Mesenchymal stem cell (in vitro differentiated cells and primary cell): ENCODE results near the gene PIWIL1.

Source experiments
- DNase-seq: peaks from one replicate; pipeline ENCODE4 v3.0.0-alpha.2; 2013
- H2AFZ ChIP-seq: one replicate; pipeline ENCODE4 v1.6.1; 2013; ENCODE audit warnings: low read depth, mild to moderate bottlenecking, control low read depth, inconsistent platforms, low read length, moderate library complexity
- H2AK5ac ChIP-seq: 2 replicates; pipeline ENCODE4 v1.6.1; 2013; ENCODE audit warnings: low read length, moderate library complexity, mild to moderate bottlenecking, inconsistent platforms; ENCODE audit not compliant: severe bottlenecking
- H2BK120ac ChIP-seq: one replicate; pipeline ENCODE4 v1.6.1; 2013; ENCODE audit warnings: low read depth, mild to moderate bottlenecking, inconsistent platforms, low read length, moderate library complexity
- H2BK12ac ChIP-seq, 2 experiments: one replicate each; pipeline ENCODE4 v1.6.1; 2013; ENCODE audit warnings: inconsistent platforms in 2 of 2, low read length in 2 of 2, mild to moderate bottlenecking in 2 of 2, moderate library complexity in 2 of 2, control low read depth in 1 of 2
- H2BK15ac ChIP-seq: one replicate; pipeline ENCODE4 v1.6.1; 2013; ENCODE audit warnings: mild to moderate bottlenecking, low read depth, inconsistent platforms; ENCODE audit not compliant: poor library complexity, severe bottlenecking
- H2BK5ac ChIP-seq: 2 replicates; pipeline ENCODE4 v1.6.1; 2013; ENCODE audit warnings: low read depth, mild to moderate bottlenecking, low read length, control low read depth, inconsistent platforms; ENCODE audit not compliant: poor library complexity, severe bottlenecking
- H3K14ac ChIP-seq, 2 experiments: one replicate each; pipeline ENCODE4 v1.6.1; 2013; ENCODE audit warnings: inconsistent platforms in 2 of 2, low read length in 2 of 2, control low read depth in 1 of 2, mild to moderate bottlenecking in 1 of 2, moderate library complexity in 1 of 2
- H3K18ac ChIP-seq, 2 experiments: one replicate each; pipeline ENCODE4 v1.6.1; 2013; ENCODE audit warnings: inconsistent platforms in 2 of 2, low read length in 2 of 2, control low read depth in 1 of 2, low read depth in 1 of 2, mild to moderate bottlenecking in 1 of 2
- H3K23ac ChIP-seq, 2 experiments: one replicate each; pipeline ENCODE4 v1.6.1; 2013; ENCODE audit warnings: inconsistent platforms in 2 of 2, low read length in 2 of 2, mild to moderate bottlenecking in 2 of 2, moderate library complexity in 2 of 2, control low read depth in 1 of 2
- H3K27ac ChIP-seq: 2 replicates; pipeline ENCODE4 v1.5.1; 2013; ENCODE audit warnings: mild to moderate bottlenecking, moderate library complexity, low read length, control low read depth, inconsistent platforms; ENCODE audit not compliant: poor library complexity, severe bottlenecking
- H3K27me3 ChIP-seq, 2 experiments: 2 replicates each; pipeline versions ENCODE4 v1.6.1 to v1.7.0; 2013; ENCODE audit warnings: low read length in 2 of 2, mild to moderate bottlenecking in 2 of 2, moderate library complexity in 2 of 2, control low read depth in 1 of 2, inconsistent platforms in 1 of 2; ENCODE audit not compliant: control insufficient read depth in 1 of 2, insufficient read depth in 1 of 2
- H3K36me3 ChIP-seq, 2 experiments: 2 replicates each; pipeline versions ENCODE4 v1.6.1 to v1.7.0; 2013; ENCODE audit warnings: low read length in 2 of 2, control low read depth in 1 of 2, inconsistent platforms in 1 of 2, low read depth in 1 of 2, mild to moderate bottlenecking in 1 of 2; ENCODE audit not compliant: insufficient read depth in 2 of 2, control insufficient read depth in 1 of 2
- H3K4ac ChIP-seq, 2 experiments: one replicate each; pipeline ENCODE4 v1.6.1; 2013; ENCODE audit warnings: inconsistent platforms in 2 of 2, low read length in 2 of 2, mild to moderate bottlenecking in 2 of 2, moderate library complexity in 2 of 2, control low read depth in 1 of 2, low read depth in 1 of 2
- H3K4me1 ChIP-seq: 2 replicates; pipeline ENCODE4 v1.6.1; 2013; ENCODE audit warnings: low read depth, low read length, control low read depth; ENCODE audit not compliant: control insufficient read depth, insufficient read depth
- H3K4me2 ChIP-seq: 2 replicates; pipeline ENCODE4 v1.6.1; 2013; ENCODE audit warnings: low read length, mild to moderate bottlenecking, inconsistent platforms; ENCODE audit not compliant: poor library complexity, severe bottlenecking
- H3K4me3 ChIP-seq, 2 experiments: 2 replicates each; pipeline versions ENCODE4 v1.5.1 to v1.7.0; 2013; ENCODE audit warnings: low read length in 2 of 2, mild to moderate bottlenecking in 2 of 2, control low read depth in 1 of 2, low read depth in 1 of 2; ENCODE audit not compliant: insufficient read depth in 1 of 2
- H3K79me1 ChIP-seq: replicated peaks from 2 replicates; pipeline ENCODE4 v1.6.1; 2013; ENCODE audit warnings: mild to moderate bottlenecking, control low read depth, low read length, inconsistent platforms; ENCODE audit not compliant: poor library complexity, severe bottlenecking
- H3K9ac ChIP-seq: 2 replicates; pipeline ENCODE4 v1.7.0; 2013; ENCODE audit warnings: mild to moderate bottlenecking, low read length, moderate library complexity
- H3K9me3 ChIP-seq: 2 replicates; pipeline ENCODE4 v1.7.0; 2013; ENCODE audit warnings: mild to moderate bottlenecking, low read length; ENCODE audit not compliant: control insufficient read depth
- H4K8ac ChIP-seq: one replicate; pipeline ENCODE4 v1.6.1; 2013; ENCODE audit warnings: inconsistent platforms, mild to moderate bottlenecking, low read length, moderate library complexity
- H4K91ac ChIP-seq: one replicate; pipeline ENCODE4 v1.6.1; 2013; ENCODE audit warnings: mild to moderate bottlenecking, low read length, inconsistent platforms
- WGBS: methylation state at CpG from one replicate; pipeline ENCODE4 v1.1.7; 2013; ENCODE audit warnings: mixed read lengths; 5-methylcytosine and 5-hydroxymethylcytosine counted together

PIWIL1 gene

DNA sequence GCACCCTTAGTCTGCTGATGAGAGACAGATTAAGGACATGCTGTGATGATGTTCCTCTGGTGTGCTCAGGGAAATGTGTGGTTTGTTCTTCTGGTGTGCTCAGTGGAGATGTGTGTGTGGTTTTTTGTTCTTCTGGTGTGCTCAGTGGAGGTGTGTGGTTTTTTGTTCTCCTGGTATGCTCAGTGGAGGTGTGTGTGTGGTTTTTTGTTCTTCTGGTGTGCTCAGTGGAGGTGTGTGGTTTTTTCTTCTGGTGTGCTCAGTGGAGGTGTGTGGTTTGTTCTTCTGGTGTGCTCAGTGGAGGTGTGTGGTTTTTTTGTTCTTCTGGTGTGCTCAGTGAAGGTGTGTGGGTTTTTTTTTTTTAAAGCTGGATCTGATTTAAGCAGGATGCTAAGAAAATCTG is 15.4 kb downstream of the PIWIL1 start:
- no peak overlapping the region for H3K4ac ChIP-seq
- no peak overlapping the region for H2BK12ac ChIP-seq
- H3K23ac ChIP-seq, result no peak overlapping the region
- no peak overlapping the region for H3K4me3 ChIP-seq
- no peaks in the 10 kb centered on the region for H3K79me1 ChIP-seq
- H4K8ac ChIP-seq, result no peak overlapping the region
- no peak overlapping the region for H2BK5ac ChIP-seq
- no peaks in the 10 kb centered on the region for H3K36me3 ChIP-seq
- no peak for DNase-seq
- H3K9ac ChIP-seq, result no peak overlapping the region
- no peaks in the 10 kb centered on the region for H3K9me3 ChIP-seq
- H4K91ac ChIP-seq, result no peak overlapping the region
- H2BK15ac ChIP-seq, result no peak overlapping the region
- no peak overlapping the region for H3K4me2 ChIP-seq
- H3K4me1 ChIP-seq, result no peaks in the 10 kb centered on the region
- no peak overlapping the region for H3K27ac ChIP-seq
- H2AK5ac ChIP-seq, result no peak overlapping the region
- H2BK120ac ChIP-seq, result no peak overlapping the region
- peaks cover 0 to 3% of the 10 kb centered on the region in 2 experiments for H3K27me3 ChIP-seq
- no peak overlapping the region for H2AFZ ChIP-seq
- no peak overlapping the region for H3K18ac ChIP-seq
- no peak overlapping the region for H3K14ac ChIP-seq

DNA sequence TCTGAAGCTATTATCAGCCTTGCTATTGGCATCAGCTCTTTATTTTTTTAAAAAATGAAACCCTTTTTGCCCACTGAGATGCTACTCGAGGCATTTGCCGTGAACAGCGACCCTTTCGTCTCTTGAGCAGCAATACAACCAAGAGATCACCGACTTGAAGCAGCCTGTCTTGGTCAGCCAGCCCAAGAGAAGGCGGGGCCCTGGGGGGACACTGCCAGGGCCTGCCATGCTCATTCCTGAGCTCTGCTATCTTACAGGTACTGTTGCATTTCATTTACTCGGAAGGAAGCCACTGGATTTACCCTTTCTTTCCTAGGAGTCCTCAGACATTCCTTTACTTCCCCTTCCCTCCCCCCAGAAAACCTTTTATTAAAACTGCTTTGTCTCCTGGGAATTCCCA is 16.7 kb downstream of the PIWIL1 start:
- H3K4ac ChIP-seq, result no peak overlapping the region
- H3K4me2 ChIP-seq, result no peak overlapping the region
- no peak overlapping the region for H2BK15ac ChIP-seq
- H3K79me1 ChIP-seq, result no peaks in the 10 kb centered on the region
- H3K9me3 ChIP-seq, result no peaks in the 10 kb centered on the region
- H3K23ac ChIP-seq, result no peak overlapping the region
- H2BK120ac ChIP-seq, result no peak overlapping the region
- no peaks in the 10 kb centered on the region for H3K4me1 ChIP-seq
- H3K27ac ChIP-seq, result no peak overlapping the region
- no peaks in the 10 kb centered on the region for H3K36me3 ChIP-seq
- H3K18ac ChIP-seq, result no peak overlapping the region
- no peak overlapping the region for H3K14ac ChIP-seq
- H2BK12ac ChIP-seq, result no peak overlapping the region
- DNase-seq, result no peak
- no peak overlapping the region for H2AK5ac ChIP-seq
- H3K27me3 ChIP-seq, result peaks cover 0 to 3% of the 10 kb centered on the region in 2 experiments
- H3K9ac ChIP-seq, result no peak overlapping the region
- H2AFZ ChIP-seq, result no peak overlapping the region
- H4K91ac ChIP-seq, result no peak overlapping the region
- H2BK5ac ChIP-seq, result no peak overlapping the region
- WGBS, result 70% methylated on average over 7 of the region's 7 CpGs
- H4K8ac ChIP-seq, result no peak overlapping the region
- no peak overlapping the region for H3K4me3 ChIP-seq

DNA sequence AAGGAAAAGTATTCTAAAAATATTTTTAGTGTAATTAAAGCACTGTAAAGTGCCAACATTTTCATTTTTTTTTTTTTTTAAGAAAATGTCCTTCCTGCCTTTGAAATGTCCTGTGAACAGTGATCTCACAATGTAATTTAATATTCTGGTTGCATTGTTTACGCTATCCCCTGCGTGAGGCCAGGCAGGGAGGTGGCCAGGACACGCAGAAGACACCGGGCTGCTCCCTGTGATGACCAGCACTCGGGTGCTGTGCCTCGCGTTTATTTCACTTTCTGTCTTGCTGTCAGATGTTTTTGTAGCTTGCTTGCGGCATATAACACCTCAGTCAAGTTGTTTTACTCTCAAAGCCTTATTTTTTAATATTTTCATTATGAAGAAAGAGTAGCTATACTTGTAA is 18.5 kb downstream of the PIWIL1 start:
- Histone ChIP-seq H3K27me3 (peaks cover 0 to 3% of the 10 kb centered on the region in 2 experiments), H4K91ac (no peak overlapping the region), H3K36me3 (no peaks in the 10 kb centered on the region), H3K4ac (no peak overlapping the region), H3K9ac (no peak overlapping the region), H3K4me3 (no peak overlapping the region), H3K4me1 (no peaks in the 10 kb centered on the region), H2BK5ac (no peak overlapping the region), H3K27ac (no peak overlapping the region), H4K8ac (no peak overlapping the region), H2AFZ (no peak overlapping the region), H3K9me3 (no peaks in the 10 kb centered on the region), H3K14ac (no peak overlapping the region), H2BK12ac (no peak overlapping the region), H3K18ac (no peak overlapping the region), H3K4me2 (no peak overlapping the region), H2BK15ac (no peak overlapping the region), H3K23ac (no peak overlapping the region), H2BK120ac (no peak overlapping the region), H2AK5ac (no peak overlapping the region), H3K79me1 (no peaks in the 10 kb centered on the region)
- no peak for DNase-seq
- 76% methylated on average over 5 of the region's 8 CpGs for WGBS

DNA sequence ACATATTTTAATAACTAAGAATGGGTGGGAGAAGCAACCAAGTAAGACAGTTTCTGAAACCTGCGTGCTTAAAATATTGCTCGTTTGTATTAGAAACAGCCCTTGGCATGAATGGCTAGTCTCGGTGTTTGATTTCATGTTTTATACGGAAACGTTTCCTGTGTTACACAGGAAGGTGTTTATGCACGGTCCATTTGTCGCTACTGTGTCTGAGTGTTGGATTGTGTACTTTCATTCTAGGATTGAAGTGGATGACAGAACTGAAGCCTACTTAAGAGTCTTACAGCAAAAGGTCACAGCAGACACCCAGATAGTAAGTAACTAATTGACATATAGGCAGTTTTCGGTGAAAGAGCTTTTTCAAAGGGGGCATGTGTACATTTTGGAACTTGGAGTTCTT is 19.6 kb downstream of the PIWIL1 start:
- no peak overlapping the region for H3K4me2 ChIP-seq
- no peaks in the 10 kb centered on the region for H3K9me3 ChIP-seq
- no peak overlapping the region for H2BK5ac ChIP-seq
- WGBS, result 89% methylated on average over 7 of the region's 8 CpGs
- no peaks in the 10 kb centered on the region for H3K36me3 ChIP-seq
- no peak overlapping the region for H3K18ac ChIP-seq
- no peak overlapping the region for H3K9ac ChIP-seq
- no peak overlapping the region for H3K27ac ChIP-seq
- no peaks in the 10 kb centered on the region for H3K4me1 ChIP-seq
- no peak overlapping the region for H3K23ac ChIP-seq
- H2AK5ac ChIP-seq, result no peak overlapping the region
- H3K14ac ChIP-seq, result no peak overlapping the region
- H2BK15ac ChIP-seq, result no peak overlapping the region
- no peak overlapping the region for H4K8ac ChIP-seq
- no peak overlapping the region for H3K4me3 ChIP-seq
- no peak overlapping the region for H4K91ac ChIP-seq
- no peak for DNase-seq
- no peak overlapping the region for H3K4ac ChIP-seq
- no peak overlapping the region for H2AFZ ChIP-seq
- peaks cover 0 to 3% of the 10 kb centered on the region in 2 experiments for H3K27me3 ChIP-seq
- H3K79me1 ChIP-seq, result no peaks in the 10 kb centered on the region
- H2BK120ac ChIP-seq, result no peak overlapping the region
- no peak overlapping the region for H2BK12ac ChIP-seq
